Mesenchymal stem cell (in vitro differentiated cells and primary cell): Measurements from ENCODE around the gene CSRNP3. TPM values are rescaled to one million over a fixed set of nuclear protein-coding genes. Genes with fewer than 3 reads are reported as not detected.

Experiments used
- DNase-seq: peaks from one replicate; pipeline ENCODE4 v3.0.0-alpha.2; 2013
- H2AFZ ChIP-seq: one replicate; pipeline ENCODE4 v1.6.1; 2013; ENCODE audit warnings: low read depth, mild to moderate bottlenecking, control low read depth, inconsistent platforms, low read length, moderate library complexity
- H2AK5ac ChIP-seq: 2 replicates; pipeline ENCODE4 v1.6.1; 2013; ENCODE audit warnings: low read length, moderate library complexity, mild to moderate bottlenecking, inconsistent platforms; ENCODE audit not compliant: severe bottlenecking
- H2BK120ac ChIP-seq: one replicate; pipeline ENCODE4 v1.6.1; 2013; ENCODE audit warnings: low read depth, mild to moderate bottlenecking, inconsistent platforms, low read length, moderate library complexity
- H2BK12ac ChIP-seq, 2 experiments: one replicate each; pipeline ENCODE4 v1.6.1; 2013; ENCODE audit warnings: inconsistent platforms in 2 of 2, low read length in 2 of 2, mild to moderate bottlenecking in 2 of 2, moderate library complexity in 2 of 2, control low read depth in 1 of 2
- H2BK15ac ChIP-seq: one replicate; pipeline ENCODE4 v1.6.1; 2013; ENCODE audit warnings: mild to moderate bottlenecking, low read depth, inconsistent platforms; ENCODE audit not compliant: poor library complexity, severe bottlenecking
- H2BK5ac ChIP-seq: 2 replicates; pipeline ENCODE4 v1.6.1; 2013; ENCODE audit warnings: low read depth, mild to moderate bottlenecking, low read length, control low read depth, inconsistent platforms; ENCODE audit not compliant: poor library complexity, severe bottlenecking
- H3K14ac ChIP-seq, 2 experiments: one replicate each; pipeline ENCODE4 v1.6.1; 2013; ENCODE audit warnings: inconsistent platforms in 2 of 2, low read length in 2 of 2, control low read depth in 1 of 2, mild to moderate bottlenecking in 1 of 2, moderate library complexity in 1 of 2
- H3K18ac ChIP-seq, 2 experiments: one replicate each; pipeline ENCODE4 v1.6.1; 2013; ENCODE audit warnings: inconsistent platforms in 2 of 2, low read length in 2 of 2, control low read depth in 1 of 2, low read depth in 1 of 2, mild to moderate bottlenecking in 1 of 2
- H3K23ac ChIP-seq, 2 experiments: one replicate each; pipeline ENCODE4 v1.6.1; 2013; ENCODE audit warnings: inconsistent platforms in 2 of 2, low read length in 2 of 2, mild to moderate bottlenecking in 2 of 2, moderate library complexity in 2 of 2, control low read depth in 1 of 2
- H3K27ac ChIP-seq: 2 replicates; pipeline ENCODE4 v1.5.1; 2013; ENCODE audit warnings: mild to moderate bottlenecking, moderate library complexity, low read length, control low read depth, inconsistent platforms; ENCODE audit not compliant: poor library complexity, severe bottlenecking
- H3K27me3 ChIP-seq, 2 experiments: 2 replicates each; pipeline versions ENCODE4 v1.6.1 to v1.7.0; 2013; ENCODE audit warnings: low read length in 2 of 2, mild to moderate bottlenecking in 2 of 2, moderate library complexity in 2 of 2, control low read depth in 1 of 2, inconsistent platforms in 1 of 2; ENCODE audit not compliant: control insufficient read depth in 1 of 2, insufficient read depth in 1 of 2
- H3K36me3 ChIP-seq, 2 experiments: 2 replicates each; pipeline versions ENCODE4 v1.6.1 to v1.7.0; 2013; ENCODE audit warnings: low read length in 2 of 2, control low read depth in 1 of 2, inconsistent platforms in 1 of 2, low read depth in 1 of 2, mild to moderate bottlenecking in 1 of 2; ENCODE audit not compliant: insufficient read depth in 2 of 2, control insufficient read depth in 1 of 2
- H3K4ac ChIP-seq, 2 experiments: one replicate each; pipeline ENCODE4 v1.6.1; 2013; ENCODE audit warnings: inconsistent platforms in 2 of 2, low read length in 2 of 2, mild to moderate bottlenecking in 2 of 2, moderate library complexity in 2 of 2, control low read depth in 1 of 2, low read depth in 1 of 2
- H3K4me1 ChIP-seq: 2 replicates; pipeline ENCODE4 v1.6.1; 2013; ENCODE audit warnings: low read depth, low read length, control low read depth; ENCODE audit not compliant: control insufficient read depth, insufficient read depth
- H3K4me2 ChIP-seq: 2 replicates; pipeline ENCODE4 v1.6.1; 2013; ENCODE audit warnings: low read length, mild to moderate bottlenecking, inconsistent platforms; ENCODE audit not compliant: poor library complexity, severe bottlenecking
- H3K4me3 ChIP-seq, 2 experiments: 2 replicates each; pipeline versions ENCODE4 v1.5.1 to v1.7.0; 2013; ENCODE audit warnings: low read length in 2 of 2, mild to moderate bottlenecking in 2 of 2, control low read depth in 1 of 2, low read depth in 1 of 2; ENCODE audit not compliant: insufficient read depth in 1 of 2
- H3K79me1 ChIP-seq: replicated peaks from 2 replicates; pipeline ENCODE4 v1.6.1; 2013; ENCODE audit warnings: mild to moderate bottlenecking, control low read depth, low read length, inconsistent platforms; ENCODE audit not compliant: poor library complexity, severe bottlenecking
- H3K9ac ChIP-seq: 2 replicates; pipeline ENCODE4 v1.7.0; 2013; ENCODE audit warnings: mild to moderate bottlenecking, low read length, moderate library complexity
- H3K9me3 ChIP-seq: 2 replicates; pipeline ENCODE4 v1.7.0; 2013; ENCODE audit warnings: mild to moderate bottlenecking, low read length; ENCODE audit not compliant: control insufficient read depth
- H4K8ac ChIP-seq: one replicate; pipeline ENCODE4 v1.6.1; 2013; ENCODE audit warnings: inconsistent platforms, mild to moderate bottlenecking, low read length, moderate library complexity
- H4K91ac ChIP-seq: one replicate; pipeline ENCODE4 v1.6.1; 2013; ENCODE audit warnings: mild to moderate bottlenecking, low read length, inconsistent platforms
- WGBS: methylation state at CpG from one replicate; pipeline ENCODE4 v1.1.7; 2013; ENCODE audit warnings: mixed read lengths; 5-methylcytosine and 5-hydroxymethylcytosine counted together
- polyA plus RNA-seq, 2 experiments: library from polyadenylated mRNA; stranded (reverse); fragments of 200-250 nt; gene quantifications; one replicate each; pipeline ENCODE4 v1.2.3, GENCODE V29; 2013

CSRNP3 gene
- polyA plus RNA-seq (2013, experiment 1 of 2) = 1.5 TPM
- 1.6 TPM for polyA plus RNA-seq (2013, experiment 2 of 2)

- WGBS = 6% methylated on average over 2 of the region's 8 CpGs
- H3K23ac ChIP-seq = no peak within 1 kb of the TSS
- H2BK5ac ChIP-seq = no peak within 1 kb of the TSS
These were observed at the start of gene CSRNP3 for GRCh38 chr2:165469417-165469816. Gene CSRNP3 (plus strand): TSS chr2:165469698. CDS start chr2:165595066, 125,368 bp downstream.

GRCh38 chr2:165420231-165420630 lies 49.3 kb upstream of the CSRNP3 start:
- H3K36me3 ChIP-seq = no peaks in the 10 kb centered on the region
- H3K4me2 ChIP-seq = no peak overlapping the region
- DNase-seq = no peak
- no peaks in the 10 kb centered on the region for H3K27me3 ChIP-seq
- no peak overlapping the region for H2AFZ ChIP-seq
- H3K23ac ChIP-seq = no peak overlapping the region
- H3K4me3 ChIP-seq = no peak overlapping the region
- H4K8ac ChIP-seq = no peak overlapping the region
- H3K27ac ChIP-seq = no peak overlapping the region
- no peak overlapping the region for H2BK12ac ChIP-seq
- no peak overlapping the region for H2AK5ac ChIP-seq
- H2BK120ac ChIP-seq = no peak overlapping the region
- no peak overlapping the region for H3K14ac ChIP-seq
- H3K9ac ChIP-seq = no peak overlapping the region
- no peak overlapping the region for H4K91ac ChIP-seq
- H3K4ac ChIP-seq = no peak overlapping the region
- no peak overlapping the region for H2BK15ac ChIP-seq
- no peaks in the 10 kb centered on the region for H3K4me1 ChIP-seq
- H3K79me1 ChIP-seq = no peaks in the 10 kb centered on the region
- no peak overlapping the region for H2BK5ac ChIP-seq
- no peak overlapping the region for H3K18ac ChIP-seq
- no peaks in the 10 kb centered on the region for H3K9me3 ChIP-seq

More at GRCh38 chr2:165469417-165469816, at the start of gene CSRNP3:
- Histone ChIP-seq H3K9me3 (no peaks in the 10 kb centered on the region), H3K4me1 (no peaks in the 10 kb centered on the region), H4K8ac (no peak within 1 kb of the TSS), H3K79me1 (no peaks in the 10 kb centered on the region), H4K91ac (no peak within 1 kb of the TSS), H2BK120ac (no peak within 1 kb of the TSS), H2BK15ac (no peak within 1 kb of the TSS), H3K27ac (no peak within 1 kb of the TSS), H3K14ac (no peak within 1 kb of the TSS), H3K27me3 (no peaks in the 10 kb centered on the region), H3K36me3 (no peaks in the 10 kb centered on the region), H3K4me3 (peak within 1 kb of the TSS in 1 of 2 experiments; percentile 77), H3K18ac (no peak within 1 kb of the TSS), H3K9ac (peak within 1 kb of the TSS; percentile 84), H3K4ac (no peak within 1 kb of the TSS), H2AK5ac (no peak within 1 kb of the TSS), H3K4me2 (no peak within 1 kb of the TSS), H2AFZ (no peak within 1 kb of the TSS), H2BK12ac (no peak within 1 kb of the TSS)
- DNase-seq = peak; percentile 89

GRCh38 chr2:165423081-165423480 lies 46.4 kb upstream of the CSRNP3 start:
- Histone ChIP-seq H3K79me1 (no peaks in the 10 kb centered on the region), H3K18ac (no peak overlapping the region), H3K4ac (no peak overlapping the region), H3K27me3 (no peaks in the 10 kb centered on the region), H3K14ac (no peak overlapping the region), H3K4me2 (no peak overlapping the region), H4K91ac (no peak overlapping the region), H3K23ac (no peak overlapping the region), H3K9ac (no peak overlapping the region), H2BK120ac (no peak overlapping the region), H3K36me3 (no peaks in the 10 kb centered on the region), H2BK12ac (no peak overlapping the region), H3K27ac (no peak overlapping the region), H2BK15ac (no peak overlapping the region), H2BK5ac (no peak overlapping the region), H3K9me3 (no peaks in the 10 kb centered on the region), H2AFZ (no peak overlapping the region), H2AK5ac (no peak overlapping the region), H4K8ac (no peak overlapping the region), H3K4me1 (no peaks in the 10 kb centered on the region), H3K4me3 (no peak overlapping the region)
- 89% methylated on average over 3 of the region's 3 CpGs for WGBS
- no peak for DNase-seq

GRCh38 chr2:165425556-165425955 lies 43.9 kb upstream of the CSRNP3 start:
- no peak overlapping the region for H3K14ac ChIP-seq
- 91% methylated on average over 2 of the region's 2 CpGs for WGBS
- H3K27me3 ChIP-seq = no peaks in the 10 kb centered on the region
- H2AFZ ChIP-seq = no peak overlapping the region
- no peak overlapping the region for H3K23ac ChIP-seq
- no peak overlapping the region for H2BK5ac ChIP-seq
- H4K8ac ChIP-seq = no peak overlapping the region
- H3K4me2 ChIP-seq = no peak overlapping the region
- H2BK12ac ChIP-seq = no peak overlapping the region
- no peaks in the 10 kb centered on the region for H3K4me1 ChIP-seq
- no peaks in the 10 kb centered on the region for H3K9me3 ChIP-seq
- no peak overlapping the region for H2BK120ac ChIP-seq
- no peak overlapping the region for H2BK15ac ChIP-seq
- H3K36me3 ChIP-seq = no peaks in the 10 kb centered on the region
- no peak overlapping the region for H3K18ac ChIP-seq
- no peak for DNase-seq
- no peak overlapping the region for H3K9ac ChIP-seq
- no peak overlapping the region for H3K4ac ChIP-seq
- H2AK5ac ChIP-seq = no peak overlapping the region
- H3K27ac ChIP-seq = no peak overlapping the region
- no peaks in the 10 kb centered on the region for H3K79me1 ChIP-seq
- H3K4me3 ChIP-seq = no peak overlapping the region
- no peak overlapping the region for H4K91ac ChIP-seq
